GM21528 (cell line): ENCODE measurements around the gene ETNK1.
"Not testable (repeated sequence)": the region's sequence is repeated elsewhere in the genome, so short reads cannot be mapped to it uniquely, and the experiment has no call there.

Experiments used
- ATAC-seq: cut with Tn5 transposase; IDR thresholded peaks from one replicate; pipeline ENCODE4 v1.9.1; 2021; ENCODE audit warnings: mild to moderate bottlenecking, moderate library complexity; ENCODE audit not compliant: unreplicated experiment, low FRiP score

ETNK1 gene, protein sequence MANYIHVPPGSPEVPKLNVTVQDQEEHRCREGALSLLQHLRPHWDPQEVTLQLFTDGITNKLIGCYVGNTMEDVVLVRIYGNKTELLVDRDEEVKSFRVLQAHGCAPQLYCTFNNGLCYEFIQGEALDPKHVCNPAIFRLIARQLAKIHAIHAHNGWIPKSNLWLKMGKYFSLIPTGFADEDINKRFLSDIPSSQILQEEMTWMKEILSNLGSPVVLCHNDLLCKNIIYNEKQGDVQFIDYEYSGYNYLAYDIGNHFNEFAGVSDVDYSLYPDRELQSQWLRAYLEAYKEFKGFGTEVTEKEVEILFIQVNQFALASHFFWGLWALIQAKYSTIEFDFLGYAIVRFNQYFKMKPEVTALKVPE

GRCh38 chr12:22624870-22625761, at the start of gene ETNK1:
Gene ETNK1, plus strand, starts transcription at chr12:22625171. Its CDS starts 260 bp downstream, at chr12:22625431.
- peak; percentile 98 for ATAC-seq

DNA sequence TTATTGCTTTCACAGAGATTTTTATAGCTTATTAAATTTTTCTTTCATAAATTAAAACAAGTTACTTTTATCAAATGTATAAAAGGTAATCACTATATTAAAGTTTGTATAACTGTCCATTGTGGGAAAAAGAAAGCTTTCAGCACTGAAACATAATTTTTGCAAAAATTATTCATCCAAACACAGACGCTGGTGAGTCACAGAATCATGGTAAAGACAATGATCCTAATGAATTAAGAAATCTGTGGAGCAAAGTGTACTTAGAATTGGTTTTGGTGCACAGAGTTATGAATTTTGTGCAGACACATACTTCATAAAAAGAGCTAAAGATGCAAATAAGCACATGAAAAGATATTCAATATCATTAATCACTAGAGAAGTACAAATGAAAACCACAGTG, 48.9 kb upstream of the ETNK1 start:
- no peak for ATAC-seq

GRCh38 chr12:22576473-22576872, 48.5 kb upstream of the ETNK1 start:
- no peak for ATAC-seq

GRCh38 chr12:22577667-22578066, 47.3 kb upstream of the ETNK1 start:
- ATAC-seq: no peak

- ATAC-seq: no peak
Measured at GRCh38 chr12:22578328-22578727, 46.6 kb upstream of the ETNK1 start.

DNA sequence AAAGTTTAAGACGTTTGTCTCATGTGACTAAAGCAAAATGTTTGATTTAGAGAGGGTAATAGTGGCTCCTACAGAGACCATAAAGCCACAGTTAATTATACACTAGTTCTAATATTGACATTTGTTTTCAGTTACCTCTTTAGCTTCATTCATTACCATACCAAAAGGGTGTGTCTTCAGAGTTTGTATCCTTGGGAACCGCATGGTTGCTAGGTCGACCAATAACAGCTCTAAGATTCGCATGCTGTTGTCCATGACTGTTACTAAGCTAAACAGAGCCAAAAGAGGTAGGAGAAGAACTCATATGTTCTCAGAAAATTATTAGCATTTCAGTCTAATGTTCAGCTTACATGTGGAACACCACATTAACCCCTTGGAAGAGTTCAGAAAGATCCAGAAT, 36.2 kb upstream of the ETNK1 start:
- ATAC-seq: no peak

DNA sequence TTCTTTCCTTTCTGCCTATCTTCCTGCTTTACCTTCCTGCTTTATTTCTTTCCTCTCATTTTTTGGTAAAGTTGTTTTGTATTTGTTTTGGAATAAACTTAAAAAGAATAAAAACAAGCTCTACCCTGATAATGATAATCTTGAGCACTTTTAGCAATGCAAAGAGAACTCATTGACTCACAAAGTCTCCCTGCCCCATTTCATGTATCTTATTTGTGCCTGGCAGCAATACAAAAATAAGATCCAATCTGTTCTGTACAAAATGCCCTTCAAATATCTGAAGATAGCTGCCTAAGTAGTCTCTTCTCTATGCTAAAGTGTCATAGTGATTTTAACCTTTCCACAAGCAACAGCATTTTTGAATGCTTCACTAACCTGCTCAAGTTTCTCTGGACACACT, 31.1 kb upstream of the ETNK1 start:
- ATAC-seq: no peak

DNA sequence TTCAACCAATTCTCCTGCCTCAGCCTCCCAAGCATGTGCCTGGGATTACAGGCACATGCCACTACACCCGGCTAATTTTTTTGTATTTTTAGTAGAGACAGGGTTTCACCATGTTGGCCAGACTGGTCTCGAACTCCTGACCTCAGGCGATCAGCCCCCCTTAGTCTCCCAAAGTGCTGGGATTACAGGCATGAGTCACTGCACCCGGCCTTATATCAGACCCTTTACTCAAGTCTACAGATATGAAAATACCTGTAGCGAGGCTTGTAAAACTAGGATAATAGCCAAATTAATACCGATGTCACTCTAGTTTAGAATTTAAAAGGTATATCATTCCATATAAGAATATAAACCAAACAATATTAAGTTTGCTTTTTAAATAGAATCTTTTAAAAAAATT, 27.4 kb upstream of the ETNK1 start:
- not testable (repeated sequence) for ATAC-seq

GRCh38 chr12:22598141-22598762, 26.7 kb upstream of the ETNK1 start:
- ATAC-seq: no peak

GRCh38 chr12:22598763-22599161, 26.2 kb upstream of the ETNK1 start:
- ATAC-seq: no peak

- no peak for ATAC-seq
Measured at GRCh38 chr12:22600181-22600580, 24.8 kb upstream of the ETNK1 start.

- no peak for ATAC-seq
Measured at GRCh38 chr12:22609501-22609900, 15.5 kb upstream of the ETNK1 start.

DNA sequence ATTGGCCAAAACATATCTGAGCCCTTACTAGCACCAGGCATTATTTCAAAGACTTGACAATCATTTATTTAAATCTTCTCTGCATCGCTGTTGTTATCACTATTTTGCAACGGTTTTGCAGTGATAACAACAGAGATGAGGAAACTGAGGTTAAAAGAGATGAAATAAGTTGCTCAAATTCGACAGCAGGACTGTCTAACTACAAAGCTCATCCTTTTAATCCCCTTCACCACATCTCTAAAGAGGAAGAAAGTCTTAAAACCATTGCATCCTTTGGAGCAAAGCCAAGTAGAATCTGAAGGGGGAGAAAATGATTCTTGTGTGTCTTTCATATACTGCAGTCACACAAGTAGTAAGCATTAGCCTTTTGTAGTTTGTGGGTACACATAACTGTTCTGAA, 14.8 kb upstream of the ETNK1 start:
- ATAC-seq: no peak

- ATAC-seq: not testable (repeated sequence)
Measured at GRCh38 chr12:22612822-22613221, 12.1 kb upstream of the ETNK1 start.

- ATAC-seq: no peak
Measured at GRCh38 chr12:22615963-22616501, 8.9 kb upstream of the ETNK1 start.

DNA sequence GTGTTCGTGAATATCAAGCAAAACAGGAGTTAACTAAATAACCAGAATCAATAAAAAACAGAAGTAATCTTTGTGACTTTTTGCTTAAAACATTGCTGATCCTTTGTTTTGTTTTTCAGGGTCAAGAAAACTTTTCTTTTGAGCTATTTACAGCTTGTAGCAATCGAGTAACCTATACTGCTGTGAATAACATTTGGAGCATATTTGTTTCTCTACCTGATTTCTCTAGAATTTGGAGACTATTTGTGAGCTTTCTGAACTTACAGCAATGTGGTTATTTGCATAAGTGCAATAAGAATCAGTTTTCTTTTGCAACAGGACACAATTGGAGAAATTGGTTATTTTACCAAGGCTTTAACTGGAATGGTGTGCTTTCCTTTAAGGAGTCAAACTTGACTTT, 7.3 kb upstream of the ETNK1 start:
- ATAC-seq: no peak

DNA sequence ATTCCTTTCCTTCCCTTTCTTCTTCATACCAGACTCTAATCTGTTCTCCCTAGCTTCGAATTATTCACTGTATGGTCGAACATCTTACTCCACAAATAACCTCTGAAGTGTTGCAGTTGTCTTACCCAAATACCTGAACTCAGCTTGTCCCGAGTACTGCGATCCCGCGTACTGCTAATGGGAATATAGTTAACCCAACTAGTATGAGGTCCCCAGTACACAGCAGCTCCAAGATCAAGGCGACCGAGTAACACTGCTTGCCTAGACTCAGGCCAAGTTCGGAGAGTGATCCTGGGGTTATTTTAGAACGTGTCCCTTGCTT, 462 bp upstream of the ETNK1 start:
- ATAC-seq: no peak

- peak; percentile 52 for ATAC-seq
Measured at GRCh38 chr12:22625762-22626294, 857 bp downstream of the ETNK1 start.

DNA sequence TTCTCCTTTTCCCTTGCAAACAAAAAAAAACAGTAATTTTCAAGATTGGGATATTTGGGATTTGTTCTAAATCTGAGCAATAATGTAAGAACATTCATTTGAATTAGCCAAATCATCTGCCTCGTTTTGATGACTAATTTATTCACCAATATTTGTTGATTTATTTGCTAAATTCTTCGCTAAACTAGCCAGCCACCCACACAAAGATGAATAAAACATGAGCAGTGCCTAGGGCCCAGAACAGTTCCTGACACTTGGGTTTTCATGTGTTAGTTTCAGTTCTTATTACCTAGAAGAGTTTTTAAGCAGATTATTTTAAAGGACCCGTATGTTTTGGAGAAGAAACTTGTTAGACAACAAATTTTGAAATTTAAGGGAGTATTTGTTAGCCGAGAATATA, 1.4 kb downstream of the ETNK1 start:
- ATAC-seq: peak; percentile 44

GRCh38 chr12:22627371-22627770, 2.4 kb downstream of the ETNK1 start:
- ATAC-seq: no peak

DNA sequence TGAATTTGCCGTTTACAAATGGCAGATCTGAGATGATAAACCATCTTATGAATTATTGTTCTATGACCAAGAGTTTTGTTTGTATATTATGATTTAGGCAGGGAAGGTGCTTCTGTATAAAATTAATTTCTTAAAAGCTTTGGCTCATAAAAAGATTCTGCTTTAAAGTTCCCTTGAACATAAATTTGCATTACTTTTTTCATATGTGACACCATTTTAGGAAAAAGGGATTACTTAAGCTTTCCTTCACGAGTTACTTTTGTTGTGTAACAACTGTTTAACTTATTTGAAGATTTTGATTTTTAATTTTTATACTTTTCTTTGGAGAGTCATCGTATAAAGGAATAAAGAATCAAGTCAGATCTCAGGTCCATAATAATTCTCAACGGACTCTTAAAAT, 3.3 kb downstream of the ETNK1 start:
- no peak for ATAC-seq
